Lower lobe of right lung (tissue), 2 donors: ENCODE data around the gene CHAC1. TPM values are rescaled to one million over a fixed set of nuclear protein-coding genes. Genes with fewer than 3 reads are reported as not detected.
"Not testable (repeated sequence)": the region's sequence is repeated elsewhere in the genome, so short reads cannot be mapped to it uniquely, and the experiment has no call there.

Experiments
- ATAC-seq, 2 donors: fragments of 200-7000 bp; cut with Tn5 transposase; one replicate each; pipeline ENCODE4 v1.9.1; 2020 to 2022; ENCODE audit warnings: mild to moderate bottlenecking in 2 of 2, moderate library complexity in 2 of 2
- DNase-seq: peaks from one replicate; pipeline ENCODE4 v3.0.0-alpha.2; 2020
- H3K27ac ChIP-seq: fragments of 200-600 bp; one replicate; pipeline ENCODE4 v1.8.0; 2022
- H3K27me3 ChIP-seq: fragments of 200-600 bp; one replicate; pipeline ENCODE4 v1.8.0; 2022; ENCODE audit warnings: low read depth
- H3K36me3 ChIP-seq: fragments of 200-600 bp; one replicate; pipeline ENCODE4 v1.8.0; 2022; ENCODE audit warnings: mild to moderate bottlenecking
- H3K4me1 ChIP-seq: fragments of 200-600 bp; one replicate; pipeline ENCODE4 v1.8.0; 2022
- H3K4me3 ChIP-seq: fragments of 200-600 bp; one replicate; pipeline ENCODE4 v1.8.0; 2022; ENCODE audit warnings: mild to moderate bottlenecking
- H3K9me3 ChIP-seq: fragments of 200-600 bp; one replicate; pipeline ENCODE4 v1.8.0; 2022
- intact Hi-C: fragments of 100-400 bp; cut with DNase I; formaldehyde crosslinking; loops from one replicate; pipeline ENCODE4 v1.11.0; 2022
- total RNA-seq: library from RNA; stranded (reverse); fragmentation: NEBNext Ultra II Directional; extraction: Animal tissue kit (Norgen Biotek cat#: 25700); gene quantifications from one replicate; pipeline ENCODE4 v1.2.1, GENCODE V29; 2021
- TF ChIP-seq, protein P1 (sequence below): fragments of 200-600 bp; IDR thresholded peaks from one replicate; pipeline ENCODE4 v1.8.0; 2022; ENCODE audit warnings: antibody characterized with exemption, mild to moderate bottlenecking
- donor health status: DM: no; HTN: yes; CAD: no; lungs with severe emphysema.

Gene CHAC1
- total RNA-seq, 1 donor from 2014 or later: 1.8 TPM

DNA sequence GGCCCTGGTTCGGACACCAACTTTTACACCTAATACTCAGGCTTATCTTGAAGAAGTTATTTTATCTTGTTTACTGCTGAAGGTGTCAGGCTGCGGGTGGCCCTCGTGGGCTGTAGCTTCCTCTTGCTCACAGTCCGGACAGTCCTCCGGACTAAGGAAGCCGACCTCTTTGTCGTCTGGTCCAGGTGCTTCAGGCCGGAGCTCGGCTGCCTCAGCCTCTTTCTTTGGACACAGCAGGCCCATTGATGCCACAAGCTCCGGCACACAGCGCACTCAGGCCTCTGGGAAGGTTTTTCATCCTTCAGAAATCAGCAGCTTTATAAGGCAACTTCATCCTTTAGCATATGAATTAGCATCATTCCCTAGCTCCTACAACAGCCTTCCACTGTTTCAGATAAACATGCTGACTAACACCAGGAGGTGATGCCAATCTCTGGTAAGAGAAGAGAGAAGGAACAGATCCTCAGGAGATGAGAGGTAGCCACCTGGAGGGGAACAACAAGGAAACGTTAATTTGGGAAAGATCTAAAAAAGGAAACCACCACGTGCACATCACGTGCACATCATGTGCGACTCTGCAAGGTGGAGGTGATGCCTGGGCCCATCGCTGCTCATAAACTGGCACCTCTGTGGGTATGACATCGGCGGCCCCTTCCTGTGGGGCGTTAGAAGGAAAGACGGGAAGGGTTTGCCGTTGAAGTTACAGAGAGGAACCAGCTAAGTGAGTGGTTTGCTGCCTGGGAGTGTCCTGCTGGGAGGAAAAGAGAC is 4.4 kb upstream of the CHAC1 start:
- H3K36me3 ChIP-seq: no peaks in the 10 kb centered on the region
- TF ChIP-seq, protein P1, sequence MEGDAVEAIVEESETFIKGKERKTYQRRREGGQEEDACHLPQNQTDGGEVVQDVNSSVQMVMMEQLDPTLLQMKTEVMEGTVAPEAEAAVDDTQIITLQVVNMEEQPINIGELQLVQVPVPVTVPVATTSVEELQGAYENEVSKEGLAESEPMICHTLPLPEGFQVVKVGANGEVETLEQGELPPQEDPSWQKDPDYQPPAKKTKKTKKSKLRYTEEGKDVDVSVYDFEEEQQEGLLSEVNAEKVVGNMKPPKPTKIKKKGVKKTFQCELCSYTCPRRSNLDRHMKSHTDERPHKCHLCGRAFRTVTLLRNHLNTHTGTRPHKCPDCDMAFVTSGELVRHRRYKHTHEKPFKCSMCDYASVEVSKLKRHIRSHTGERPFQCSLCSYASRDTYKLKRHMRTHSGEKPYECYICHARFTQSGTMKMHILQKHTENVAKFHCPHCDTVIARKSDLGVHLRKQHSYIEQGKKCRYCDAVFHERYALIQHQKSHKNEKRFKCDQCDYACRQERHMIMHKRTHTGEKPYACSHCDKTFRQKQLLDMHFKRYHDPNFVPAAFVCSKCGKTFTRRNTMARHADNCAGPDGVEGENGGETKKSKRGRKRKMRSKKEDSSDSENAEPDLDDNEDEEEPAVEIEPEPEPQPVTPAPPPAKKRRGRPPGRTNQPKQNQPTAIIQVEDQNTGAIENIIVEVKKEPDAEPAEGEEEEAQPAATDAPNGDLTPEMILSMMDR: no peak
- intact Hi-C loops: no loop called here
- no peak overlapping the region for H3K4me3 ChIP-seq
- ATAC-seq (no peak), DNase-seq (no peak)
- H3K27me3 ChIP-seq: no peaks in the 10 kb centered on the region
- H3K27ac ChIP-seq: peak overlapping the region; percentile 68
- peaks cover 26% of the 10 kb centered on the region for H3K4me1 ChIP-seq
- H3K9me3 ChIP-seq: no peaks in the 10 kb centered on the region

DNA sequence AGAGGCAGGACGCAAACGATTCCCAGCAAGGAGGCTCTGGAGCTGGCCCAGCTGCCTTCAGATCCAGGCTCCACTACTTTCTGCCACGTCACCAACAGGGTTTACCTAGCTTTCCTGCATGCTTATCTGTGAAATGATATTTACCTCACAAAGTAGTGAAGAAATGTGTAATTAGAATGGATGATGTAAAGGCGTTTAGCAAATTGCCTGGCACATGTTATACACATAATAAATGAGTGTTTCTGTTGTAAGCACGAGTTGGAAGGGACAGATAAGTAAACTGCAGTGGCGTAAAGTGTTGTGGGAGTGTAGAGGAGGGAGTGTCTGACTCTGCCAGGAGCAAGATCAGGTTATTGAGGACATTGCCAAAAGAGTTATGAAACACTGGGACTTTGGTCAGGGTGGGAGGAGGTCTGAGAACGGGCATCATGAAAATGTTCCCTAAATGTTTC is 3.5 kb upstream of the CHAC1 start:
- Histone ChIP-seq H3K27me3 (no peaks in the 10 kb centered on the region), H3K27ac (peak overlapping the region; percentile 68), H3K9me3 (no peaks in the 10 kb centered on the region), H3K4me1 (peaks cover 26% of the 10 kb centered on the region), H3K4me3 (no peak overlapping the region), H3K36me3 (no peaks in the 10 kb centered on the region)
- ATAC-seq: peak; percentile 49 to 55
- no peak for DNase-seq
- TF ChIP-seq, protein P1: no peak
- intact Hi-C loops: no loop called here

DNA sequence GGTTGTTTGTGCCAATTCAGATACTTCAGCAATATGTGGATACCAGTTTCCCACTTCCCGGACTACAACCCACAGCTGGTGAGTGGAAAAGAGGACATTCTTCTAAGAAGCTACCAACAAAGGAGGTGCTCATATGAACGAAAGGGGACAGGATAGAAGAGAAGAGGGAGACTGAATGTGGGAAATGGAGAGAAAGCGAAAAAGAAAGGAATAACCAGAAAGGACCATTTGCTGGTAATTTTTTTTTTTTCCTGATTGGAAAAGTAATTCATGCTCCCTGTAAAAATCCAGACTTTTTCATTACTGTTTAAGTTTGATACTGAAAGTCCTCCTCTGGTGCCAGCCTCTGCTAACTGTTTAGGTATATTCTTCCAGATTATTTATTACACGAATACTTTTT is 1.5 kb upstream of the CHAC1 start:
- DNase-seq: no peak
- no peak for ATAC-seq
- H3K9me3 ChIP-seq: no peaks in the 10 kb centered on the region
- H3K27me3 ChIP-seq: no peaks in the 10 kb centered on the region
- H3K36me3 ChIP-seq: no peaks in the 10 kb centered on the region
- peaks cover 26% of the 10 kb centered on the region for H3K4me1 ChIP-seq
- TF ChIP-seq, protein P1: no peak
- H3K27ac ChIP-seq: no peak overlapping the region
- H3K4me3 ChIP-seq: no peak overlapping the region
- intact Hi-C loops: no loop called here

DNA sequence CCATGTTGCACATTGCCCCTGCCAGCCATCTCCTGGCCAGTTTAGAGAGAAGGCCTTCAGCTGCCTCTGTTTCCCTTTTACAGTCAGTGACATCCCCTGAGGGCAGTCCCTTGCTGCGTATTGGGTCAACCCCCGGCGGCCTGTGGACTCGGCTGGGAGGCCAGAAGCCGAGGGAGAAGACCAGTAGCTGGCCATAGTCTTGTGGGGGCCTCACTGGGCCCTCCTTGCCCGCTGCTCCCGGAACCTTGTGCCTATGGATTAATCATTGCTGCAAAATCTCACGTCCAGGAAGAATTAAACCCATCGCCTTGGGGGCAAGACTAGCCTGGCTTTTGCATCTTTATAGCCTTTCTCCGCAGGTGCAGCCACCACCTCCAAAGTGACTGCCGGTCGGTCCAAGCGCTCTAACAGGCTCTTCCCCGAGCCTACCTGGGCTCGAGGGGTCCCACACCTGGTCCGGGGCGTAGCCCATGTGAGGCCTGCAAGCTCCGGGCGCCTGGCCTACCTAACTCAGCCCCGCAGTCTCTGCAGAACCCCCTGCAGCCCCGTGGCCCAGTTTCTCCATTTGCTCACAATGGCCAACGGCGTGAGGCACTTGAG is 870 bp upstream of the CHAC1 start:
- Histone ChIP-seq H3K4me3 (peak overlapping the region; percentile 79), H3K27me3 (no peaks in the 10 kb centered on the region), H3K27ac (peak overlapping the region; percentile 87), H3K4me1 (peaks cover 26% of the 10 kb centered on the region), H3K9me3 (no peaks in the 10 kb centered on the region), H3K36me3 (no peaks in the 10 kb centered on the region)
- DNase-seq (peak; percentile 34), ATAC-seq (no peak)
- TF ChIP-seq, protein P1: no peak
- intact Hi-C loops: no loop called here

DNA sequence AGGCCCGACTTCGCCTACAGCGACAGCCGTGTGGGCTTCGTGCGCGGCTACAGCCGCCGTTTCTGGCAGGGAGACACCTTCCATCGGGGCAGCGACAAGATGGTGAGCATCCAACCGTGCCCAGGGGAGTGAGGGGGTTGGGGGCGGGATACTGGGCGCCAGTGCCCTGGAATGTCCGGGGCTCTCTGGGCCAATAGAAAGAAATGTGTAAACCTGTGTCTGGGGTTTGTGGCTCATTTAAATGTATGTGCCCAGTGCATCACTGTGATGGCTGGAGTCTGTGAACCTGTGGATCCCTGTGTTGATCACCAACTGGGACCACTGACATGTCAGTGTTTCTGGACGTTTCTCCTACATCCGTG is 423 bp downstream of the CHAC1 start:
- peaks cover 26% of the 10 kb centered on the region for H3K4me1 ChIP-seq
- H3K27ac ChIP-seq: peak overlapping the region; percentile 87
- H3K27me3 ChIP-seq: no peaks in the 10 kb centered on the region
- no peaks in the 10 kb centered on the region for H3K36me3 ChIP-seq
- TF ChIP-seq, protein P1: no peak
- intact Hi-C loops: no loop called here
- peak; percentile 26 for DNase-seq
- ATAC-seq: peak; percentile 1 to 3
- H3K4me3 ChIP-seq: peak overlapping the region; percentile 79
- H3K9me3 ChIP-seq: no peaks in the 10 kb centered on the region

DNA sequence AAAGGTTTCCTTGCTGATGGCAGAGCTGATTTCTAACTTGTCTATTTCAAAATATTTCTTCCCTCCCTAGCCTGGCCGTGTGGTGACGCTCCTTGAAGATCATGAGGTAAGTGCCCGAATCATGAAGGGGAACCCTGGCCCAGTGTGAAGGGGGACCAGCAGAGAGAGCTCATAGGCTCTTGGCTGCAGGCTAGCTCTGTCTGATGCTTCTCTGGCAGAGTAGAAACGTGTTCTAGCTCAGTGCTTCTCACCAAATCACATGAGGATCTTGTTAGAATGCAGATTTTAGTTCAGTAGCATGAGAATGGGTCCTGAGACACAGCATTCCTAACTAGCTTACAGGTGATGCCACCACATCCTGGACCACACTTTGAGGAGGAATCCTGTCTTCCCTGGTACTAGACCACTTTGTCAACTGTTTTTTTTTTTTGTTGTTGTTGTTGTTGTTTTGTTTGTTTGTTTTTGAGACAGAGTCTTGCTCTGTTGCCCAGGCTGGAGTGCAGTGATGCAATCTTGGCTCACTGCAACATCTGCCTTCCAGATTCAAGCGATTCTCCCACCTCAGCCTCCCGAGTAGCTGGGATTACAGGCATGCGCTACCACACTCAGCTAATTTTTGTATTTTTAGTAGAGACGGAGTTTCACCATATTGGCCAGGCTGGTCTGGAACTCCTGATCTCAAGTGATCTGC is 1.0 kb downstream of the CHAC1 start:
- Histone ChIP-seq H3K4me1 (peaks cover 24% of the 10 kb centered on the region), H3K4me3 (peak overlapping the region; percentile 79)
- DNase-seq, H3K27ac ChIP-seq, intact Hi-C loops, H3K27me3 ChIP-seq, H3K36me3 ChIP-seq, ATAC-seq, H3K9me3 ChIP-seq: not testable (repeated sequence)
